Measurements from ENCODE around the gene KIN.
"Not testable (repeated sequence)": the region's sequence is repeated elsewhere in the genome, so short reads cannot be mapped to it uniquely, and the experiment has no call there.

KIN gene

DNA sequence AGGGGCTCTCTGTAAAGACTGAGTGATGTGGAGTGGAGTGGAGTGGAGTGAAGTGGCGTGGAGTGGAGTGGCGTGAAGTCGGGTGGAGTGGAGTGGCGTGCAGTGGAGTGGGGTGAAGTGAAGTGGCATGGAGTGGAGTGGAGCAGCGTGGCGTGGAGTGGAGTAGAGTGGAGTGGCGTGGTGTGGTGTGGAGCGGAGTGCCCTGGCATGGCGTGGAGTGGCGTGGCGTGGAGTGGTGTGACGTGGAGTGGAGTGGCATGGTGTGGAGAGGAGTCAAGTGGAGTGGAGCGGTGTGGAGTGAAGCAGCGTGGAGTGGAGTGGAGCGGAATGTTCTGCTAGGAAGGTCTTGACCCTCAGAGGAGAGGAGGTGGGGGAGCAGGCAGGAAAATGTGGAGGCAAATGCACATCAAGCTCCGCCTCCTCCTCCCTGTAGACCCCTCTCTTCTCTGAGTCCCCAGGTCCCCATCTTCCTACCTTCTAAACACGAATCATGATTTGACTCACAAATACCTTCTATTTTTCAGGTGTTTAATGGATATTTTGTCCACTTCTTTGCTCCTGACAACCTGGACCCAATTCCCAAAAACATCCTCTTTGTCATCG lies 64.8 kb downstream of the KIN start:
- DNase-seq: no peak

GRCh38 chr10:7720478-7720877 lies 67.3 kb downstream of the KIN start:
- no peak for DNase-seq

DNA sequence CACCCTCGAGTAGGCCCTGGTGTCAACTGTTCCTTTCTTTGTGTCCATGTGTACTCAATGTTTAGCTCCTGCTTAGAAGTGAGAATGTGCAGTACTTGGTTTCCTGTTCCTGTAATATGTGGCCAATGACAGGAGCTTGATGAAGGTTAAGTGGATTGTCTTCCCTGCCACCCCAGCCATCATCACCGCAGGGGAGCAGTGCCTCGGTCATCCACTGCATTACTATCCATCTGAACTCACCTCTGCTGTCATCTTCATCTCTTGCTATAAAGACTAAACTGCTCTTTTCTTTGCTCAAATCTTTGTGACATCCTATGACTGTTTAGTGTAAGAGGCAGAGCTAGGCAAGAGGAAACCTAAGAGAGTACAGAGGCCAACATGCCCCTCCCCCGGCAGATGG lies 69.1 kb downstream of the KIN start:
- DNase-seq: no peak

GRCh38 chr10:7717767-7718166 lies 70.0 kb downstream of the KIN start:
- peak in 1 of 5 experiments; percentile 24 for DNase-seq

DNA sequence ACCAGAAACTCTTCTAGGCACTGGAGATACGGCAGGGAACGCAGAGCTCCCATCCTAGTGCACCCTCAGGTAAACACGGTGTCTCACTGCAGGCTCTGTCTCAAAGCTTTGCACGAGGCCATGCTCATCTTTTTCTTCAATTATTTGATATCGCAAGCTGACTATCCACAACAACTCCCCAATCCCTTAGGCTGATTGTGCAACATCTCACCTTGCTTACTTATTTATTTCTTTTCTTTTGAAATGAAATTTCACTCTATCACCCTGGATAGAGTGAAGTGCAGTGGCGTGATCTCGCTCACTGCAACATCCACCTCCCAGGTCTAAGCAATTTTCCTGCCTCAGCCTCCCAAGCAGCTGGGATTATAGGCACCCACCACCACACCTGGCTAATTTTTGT lies 72.3 kb downstream of the KIN start:
- no peak for DNase-seq

GRCh38 chr10:7711075-7711474 lies 76.7 kb downstream of the KIN start:
- DNase-seq: not testable (repeated sequence)

- no peak for DNase-seq
These were observed 77.3 kb downstream of the KIN start for GRCh38 chr10:7710446-7710845.

- DNase-seq: no peak
These were observed 79.0 kb downstream of the KIN start for GRCh38 chr10:7708832-7709231.

- no peak for DNase-seq
These were observed 79.8 kb downstream of the KIN start for GRCh38 chr10:7707858-7708622.

DNA sequence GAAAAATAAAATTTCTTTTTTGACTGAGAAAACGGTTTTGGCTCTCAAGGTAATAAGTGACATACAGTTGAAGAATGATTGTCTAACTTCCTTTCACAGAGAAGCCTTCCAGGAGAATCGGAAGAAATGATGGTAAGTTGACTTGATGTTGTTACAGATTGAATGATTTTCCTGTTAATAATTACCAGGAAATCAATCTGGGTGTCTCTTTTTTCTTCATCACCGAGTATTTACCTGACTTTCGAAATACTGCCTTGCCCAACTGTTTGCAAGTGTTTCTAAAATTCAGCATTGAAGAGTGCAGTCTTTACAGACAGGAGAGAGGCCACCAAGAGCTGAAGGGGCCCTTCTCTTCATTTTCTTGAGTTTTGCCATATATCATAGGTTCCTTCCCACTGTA lies 80.7 kb downstream of the KIN start:
- DNase-seq: no peak

DNA sequence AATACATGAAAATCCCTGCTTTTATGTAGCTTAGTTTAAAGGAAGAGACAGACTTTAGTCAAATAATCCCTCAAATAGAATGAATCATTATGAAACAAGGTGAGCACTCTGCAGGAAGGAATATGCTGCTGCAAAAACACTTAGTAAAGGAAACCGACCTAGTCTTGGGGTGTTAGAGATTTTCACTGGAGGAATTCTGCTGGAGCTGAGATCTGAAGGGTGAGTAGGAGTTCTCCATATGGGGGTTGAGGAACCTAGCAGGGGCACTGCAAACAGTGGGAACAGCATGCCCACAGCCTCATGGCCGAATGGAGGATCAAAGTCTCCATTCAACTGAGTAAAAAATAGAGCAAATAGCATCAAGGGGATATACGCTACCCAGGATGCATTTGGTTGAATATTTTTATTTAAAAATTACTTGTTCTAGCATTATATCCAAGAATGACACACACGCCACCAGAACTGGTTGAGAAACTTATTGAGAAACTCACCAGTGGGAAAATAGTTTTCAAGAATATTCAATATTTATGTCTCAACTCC lies 81.2 kb downstream of the KIN start:
- no peak for DNase-seq

DNA sequence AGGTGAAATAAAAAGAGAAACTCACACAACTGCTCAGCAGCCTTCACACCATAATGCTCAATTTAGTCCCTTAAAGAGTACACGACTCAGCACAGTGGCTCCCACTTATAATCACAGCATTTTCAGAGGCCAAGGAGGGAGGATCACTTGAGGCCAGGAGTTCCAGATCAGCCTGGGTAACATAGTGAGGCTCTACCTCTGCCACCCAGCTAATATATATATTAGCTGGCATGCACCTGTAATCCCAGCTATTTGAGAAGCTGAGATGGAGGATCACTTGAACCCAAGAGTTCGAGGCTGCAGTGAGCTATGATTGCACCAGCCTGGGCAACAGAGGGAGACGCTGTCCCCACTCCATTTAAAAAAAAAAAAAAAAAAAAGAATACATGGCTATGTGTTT lies 82.5 kb downstream of the KIN start:
- no peak for DNase-seq

- DNase-seq: no peak
These were observed 83.4 kb downstream of the KIN start for GRCh38 chr10:7704071-7705016.

GRCh38 chr10:7703140-7703539 lies 84.7 kb downstream of the KIN start, which contains the start of gene ITIH2:
ITIH2 (plus strand) TSS chr10:7703316; CDS start chr10:7703435, 119 bp downstream.
- no peak for DNase-seq

DNA sequence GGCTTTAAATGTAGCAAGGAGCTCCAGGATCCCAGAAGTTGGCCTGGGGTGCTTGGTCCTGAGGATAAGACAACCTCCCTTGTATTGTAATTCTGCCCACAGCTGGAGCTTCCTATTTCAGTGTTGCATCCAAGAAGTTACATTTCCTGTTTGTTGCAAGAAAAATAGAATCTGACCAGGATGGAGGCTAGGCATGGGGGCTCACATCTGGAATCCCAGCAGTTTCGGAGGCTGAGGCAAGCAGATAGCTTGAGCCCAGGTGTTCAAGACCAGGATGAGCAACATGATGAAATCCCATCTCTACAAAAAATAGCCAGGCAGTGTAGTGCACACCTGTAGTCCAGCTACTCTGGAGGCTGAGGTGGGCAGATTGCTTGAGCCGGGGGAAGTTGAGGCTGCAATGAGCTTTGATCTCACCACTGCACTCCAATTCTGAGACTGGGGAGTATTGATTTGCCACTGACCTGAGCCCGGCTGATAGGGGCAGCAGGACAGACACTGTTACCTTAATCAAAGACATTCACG lies 85.4 kb downstream of the KIN start:
- no peak for DNase-seq

- no peak for DNase-seq
These were observed 86.5 kb downstream of the KIN start for GRCh38 chr10:7701158-7701742.

All from T-helper 2 cell (primary cell).